ENCODE results near the gene ZNF391. TPM values are rescaled to one million over a fixed set of nuclear protein-coding genes. Genes with fewer than 3 reads are reported as not detected.

ZNF391 gene
- total RNA-seq, 1 donor, result 2.5 TPM

GRCh38 chr6:27414996-27415395 is 26.4 kb downstream of the ZNF391 start:
- no peaks in the 10 kb centered on the region for H3K4me1 ChIP-seq (ENCODE audit: insufficient read depth, low read length)
- H3K27ac ChIP-seq (ENCODE audit: low read depth, low read length), result no peak overlapping the region
- H3K4me2 ChIP-seq (ENCODE audit: insufficient read depth, low read length), result no peak overlapping the region
- DNase-seq (ENCODE audit: insufficient read length, low spot score, missing footprints), result no peak
- H3K79me2 ChIP-seq (ENCODE audit: insufficient read depth, low read length), result no peaks in the 10 kb centered on the region
- no peaks in the 10 kb centered on the region for H4K20me1 ChIP-seq (ENCODE audit: insufficient read depth, low read length)
- no peak overlapping the region for H3K4me3 ChIP-seq (ENCODE audit: insufficient read depth, low read length)
- peaks cover 2% of the 10 kb centered on the region for H3K9me3 ChIP-seq (ENCODE audit: low read depth, low read length)
- H2AFZ ChIP-seq (ENCODE audit: low read length), result no peak overlapping the region
- H3K36me3 ChIP-seq (ENCODE audit: insufficient read depth, low read length), result no peaks in the 10 kb centered on the region
- H3K27me3 ChIP-seq (ENCODE audit: insufficient read depth, low read length), result no peaks in the 10 kb centered on the region
- TF ChIP-seq CTCF (IDR thresholded peaks at IDR 0.05; ENCODE audit: extremely low read depth, low read depth, low read length), result no peak

GRCh38 chr6:27415898-27416297 is 27.3 kb downstream of the ZNF391 start:
- no peak overlapping the region for H2AFZ ChIP-seq (ENCODE audit: low read length)
- no peak overlapping the region for H3K27ac ChIP-seq (ENCODE audit: low read depth, low read length)
- H3K4me3 ChIP-seq (ENCODE audit: insufficient read depth, low read length), result no peak overlapping the region
- no peaks in the 10 kb centered on the region for H3K36me3 ChIP-seq (ENCODE audit: insufficient read depth, low read length)
- H3K79me2 ChIP-seq (ENCODE audit: insufficient read depth, low read length), result no peaks in the 10 kb centered on the region
- no peaks in the 10 kb centered on the region for H3K27me3 ChIP-seq (ENCODE audit: insufficient read depth, low read length)
- H3K4me1 ChIP-seq (ENCODE audit: insufficient read depth, low read length), result no peaks in the 10 kb centered on the region
- H3K4me2 ChIP-seq (ENCODE audit: insufficient read depth, low read length), result no peak overlapping the region
- no peak for DNase-seq (ENCODE audit: insufficient read length, low spot score, missing footprints)
- no peak for TF ChIP-seq CTCF (IDR thresholded peaks at IDR 0.05; ENCODE audit: extremely low read depth, low read depth, low read length)
- peaks cover 2% of the 10 kb centered on the region for H3K9me3 ChIP-seq (ENCODE audit: low read depth, low read length)
- no peaks in the 10 kb centered on the region for H4K20me1 ChIP-seq (ENCODE audit: insufficient read depth, low read length)

- no peak overlapping the region for H2AFZ ChIP-seq (ENCODE audit: low read length)
Measured at GRCh38 chr6:27419363-27419762, 30.8 kb downstream of the ZNF391 start.

More at GRCh38 chr6:27419363-27419762, 30.8 kb downstream of the ZNF391 start:
- Histone ChIP-seq H3K4me3 (ENCODE audit: insufficient read depth, low read length) (no peak overlapping the region), H3K4me1 (ENCODE audit: insufficient read depth, low read length) (no peaks in the 10 kb centered on the region), H3K36me3 (ENCODE audit: insufficient read depth, low read length) (no peaks in the 10 kb centered on the region), H4K20me1 (ENCODE audit: insufficient read depth, low read length) (no peaks in the 10 kb centered on the region), H3K27ac (ENCODE audit: low read depth, low read length) (no peak overlapping the region), H3K27me3 (ENCODE audit: insufficient read depth, low read length) (no peaks in the 10 kb centered on the region), H3K4me2 (ENCODE audit: insufficient read depth, low read length) (no peak overlapping the region), H3K79me2 (ENCODE audit: insufficient read depth, low read length) (no peaks in the 10 kb centered on the region), H3K9me3 (ENCODE audit: low read depth, low read length) (peaks cover 2% of the 10 kb centered on the region)
- TF ChIP-seq CTCF (IDR thresholded peaks at IDR 0.05; ENCODE audit: extremely low read depth, low read depth, low read length), result no peak
- no peak for DNase-seq (ENCODE audit: insufficient read length, low spot score, missing footprints)
